HEK293T (cell line): Measurements from ENCODE around the gene TADA2B.

Source experiments
- BHLHE40 ChIP-seq: fragments of 450-650 bp; IDR thresholded peaks from 2 replicates; pipeline ENCODE4 v1.6.1; 2016; ENCODE audit warnings: mild to moderate bottlenecking, moderate library complexity, borderline replicate concordance
- CTBP1 ChIP-seq: fragments of 450-650 bp; IDR thresholded peaks from 2 replicates; pipeline ENCODE4 v1.6.1; 2016; ENCODE audit warnings: borderline replicate concordance
- ELF4 ChIP-seq: fragments of 450-650 bp; IDR thresholded peaks from 2 replicates; pipeline ENCODE4 v1.6.1; 2017; ENCODE audit warnings: antibody characterized with exemption
- FOXA1 ChIP-seq: fragments of 450-650 bp; IDR thresholded peaks from 2 replicates; pipeline ENCODE4 v1.6.1; 2016; ENCODE audit warnings: mild to moderate bottlenecking
- NFRKB ChIP-seq: fragments of 450-650 bp; IDR thresholded peaks from 2 replicates; pipeline ENCODE4 v1.6.1; 2016; ENCODE audit warnings: mild to moderate bottlenecking, moderate library complexity
- PKNOX1 ChIP-seq: fragments of 450-650 bp; IDR thresholded peaks from 2 replicates; pipeline ENCODE4 v1.6.1; 2016
- SP1 ChIP-seq: fragments of 450-650 bp; IDR thresholded peaks from 2 replicates; pipeline ENCODE4 v1.6.1; 2017
- SUZ12 ChIP-seq: fragments of 450-650 bp; IDR thresholded peaks from 2 replicates; pipeline ENCODE4 v1.6.1; 2016; ENCODE audit warnings: mild to moderate bottlenecking

DNA sequence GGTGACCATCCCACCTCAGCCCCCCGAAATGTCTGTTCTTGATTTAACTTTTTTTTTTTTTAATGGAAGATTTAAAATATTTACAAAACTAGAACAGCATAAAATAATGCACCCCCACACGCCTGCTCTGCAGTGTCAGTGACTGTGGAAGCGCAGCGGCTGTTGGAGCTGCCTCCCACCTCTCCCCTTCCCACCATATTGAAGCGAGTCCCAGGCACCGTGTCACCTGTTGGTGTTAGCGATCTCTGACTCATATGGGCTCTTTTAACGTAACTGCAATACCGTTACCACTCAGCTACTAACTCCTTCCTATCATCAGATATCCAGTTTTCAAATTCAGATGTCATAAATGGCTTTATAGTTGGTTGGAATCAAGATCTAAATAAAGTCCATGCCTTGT is 17.1 kb upstream of the TADA2B start:
- TF ChIP-seq PKNOX1 (no peak), SUZ12 (no peak), ELF4 (no peak), SP1 (no peak), FOXA1 (no peak), BHLHE40 (no peak), NFRKB (no peak), CTBP1 (no peak)
